ENCODE results near the gene ARSB.

Gene ARSB

GRCh38 chr5:79005936-79006631 is 21.0 kb upstream of the ARSB start:
- TF ChIP-seq CTCF (IDR thresholded peaks at IDR 0.05; ENCODE audit: low read depth, low read length, missing control alignments): no peak
- in situ Hi-C loops (cut with HindIII; ENCODE audit: low pct_ligation_motif_present, low sequenced_read_pairs): no loop called here

GRCh38 chr5:79005151-79005550 is 20.0 kb upstream of the ARSB start:
- no peak overlapping the region for H3K4me3 ChIP-seq (ENCODE audit: low read depth, low read length)
- H3K27me3 ChIP-seq (replicated peaks): no peaks in the 10 kb centered on the region
- no peak for DNase-seq
- H3K36me3 ChIP-seq (replicated peaks): no peaks in the 10 kb centered on the region
- in situ Hi-C loops (cut with HindIII; ENCODE audit: low pct_ligation_motif_present, low sequenced_read_pairs): no loop called here
- TF ChIP-seq CTCF (IDR thresholded peaks at IDR 0.05; ENCODE audit: low read depth, low read length, missing control alignments): no peak
- H3K27ac ChIP-seq: no peak overlapping the region

More at GRCh38 chr5:79005936-79006631, 21.0 kb upstream of the ARSB start:
- no peaks in the 10 kb centered on the region for H3K27me3 ChIP-seq (replicated peaks)
- no peaks in the 10 kb centered on the region for H3K36me3 ChIP-seq (replicated peaks)
- H3K27ac ChIP-seq: no peak overlapping the region
- DNase-seq: no peak
- H3K4me3 ChIP-seq (ENCODE audit: low read depth, low read length): no peak overlapping the region

GRCh38 chr5:79002374-79002773 is 17.3 kb upstream of the ARSB start:
- Histone ChIP-seq H3K27me3 (replicated peaks) (no peaks in the 10 kb centered on the region), H3K36me3 (replicated peaks) (no peaks in the 10 kb centered on the region), H3K4me3 (ENCODE audit: low read depth, low read length) (no peak overlapping the region), H3K27ac (no peak overlapping the region)
- in situ Hi-C loops (cut with HindIII; ENCODE audit: low pct_ligation_motif_present, low sequenced_read_pairs): no loop called here
- no peak for DNase-seq
- no peak for TF ChIP-seq CTCF (IDR thresholded peaks at IDR 0.05; ENCODE audit: low read depth, low read length, missing control alignments)

- TF ChIP-seq CTCF (IDR thresholded peaks at IDR 0.05; ENCODE audit: low read depth, low read length, missing control alignments): no peak
- Histone ChIP-seq H3K27me3 (replicated peaks) (no peaks in the 10 kb centered on the region), H3K4me3 (ENCODE audit: low read depth, low read length) (no peak overlapping the region), H3K27ac (peak overlapping the region; percentile 12), H3K36me3 (replicated peaks) (no peaks in the 10 kb centered on the region)
- peak; percentile 19 for DNase-seq
- in situ Hi-C loops (cut with HindIII; ENCODE audit: low pct_ligation_motif_present, low sequenced_read_pairs): no loop called here
Measured at GRCh38 chr5:79001471-79001870, 16.4 kb upstream of the ARSB start.

- H3K27me3 ChIP-seq (replicated peaks): no peaks in the 10 kb centered on the region
- no peak for TF ChIP-seq CTCF (IDR thresholded peaks at IDR 0.05; ENCODE audit: low read depth, low read length, missing control alignments)
- no peaks in the 10 kb centered on the region for H3K36me3 ChIP-seq (replicated peaks)
- no peak for DNase-seq
- H3K4me3 ChIP-seq (ENCODE audit: low read depth, low read length): no peak overlapping the region
- in situ Hi-C loops (cut with HindIII; ENCODE audit: low pct_ligation_motif_present, low sequenced_read_pairs): no loop called here
- H3K27ac ChIP-seq: no peak overlapping the region
Measured at GRCh38 chr5:78997090-78997489, 12.0 kb upstream of the ARSB start.

GRCh38 chr5:78995521-78996007 is 10.5 kb upstream of the ARSB start:
- in situ Hi-C loops (cut with HindIII; ENCODE audit: low pct_ligation_motif_present, low sequenced_read_pairs): no loop called here
- Histone ChIP-seq H3K36me3 (replicated peaks) (no peaks in the 10 kb centered on the region), H3K27ac (no peak overlapping the region), H3K27me3 (replicated peaks) (no peaks in the 10 kb centered on the region), H3K4me3 (ENCODE audit: low read depth, low read length) (no peak overlapping the region)
- no peak for DNase-seq
- TF ChIP-seq CTCF (IDR thresholded peaks at IDR 0.05; ENCODE audit: low read depth, low read length, missing control alignments): no peak

Data from brain microvascular endothelial cell (primary cell).